ENCODE results near the gene GCFC2. TPM values are rescaled to one million over a fixed set of nuclear protein-coding genes. Genes with fewer than 3 reads are reported as not detected.

The GCFC2 gene
- polyA plus RNA-seq, 3 donors = 5.5 to 10.9 (median 9.0) TPM

DNA sequence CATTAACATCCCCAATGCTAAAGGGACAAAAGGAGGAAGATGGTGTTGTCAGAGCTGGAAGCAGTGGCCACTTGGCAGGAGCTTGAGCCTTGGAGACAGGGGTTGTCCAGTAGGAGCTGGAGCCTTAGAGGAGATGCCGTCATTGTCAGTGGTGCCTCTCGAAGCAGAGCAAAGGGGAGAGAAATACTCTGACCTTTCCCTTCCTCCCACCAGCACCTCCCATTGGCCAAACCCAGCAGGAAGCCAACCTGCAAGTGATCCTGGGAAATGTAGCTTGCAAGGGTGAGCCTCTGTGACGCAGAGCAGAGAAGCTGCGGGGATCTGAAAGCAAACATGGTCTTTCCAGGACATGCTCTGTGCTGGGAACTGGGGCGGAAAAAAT is 97.9 kb downstream of the GCFC2 start:
- H3K27ac ChIP-seq (ENCODE audit: low read depth in 1 of 2, low read length in 2 of 2) = no peak overlapping the region
- TF ChIP-seq, protein P1, sequence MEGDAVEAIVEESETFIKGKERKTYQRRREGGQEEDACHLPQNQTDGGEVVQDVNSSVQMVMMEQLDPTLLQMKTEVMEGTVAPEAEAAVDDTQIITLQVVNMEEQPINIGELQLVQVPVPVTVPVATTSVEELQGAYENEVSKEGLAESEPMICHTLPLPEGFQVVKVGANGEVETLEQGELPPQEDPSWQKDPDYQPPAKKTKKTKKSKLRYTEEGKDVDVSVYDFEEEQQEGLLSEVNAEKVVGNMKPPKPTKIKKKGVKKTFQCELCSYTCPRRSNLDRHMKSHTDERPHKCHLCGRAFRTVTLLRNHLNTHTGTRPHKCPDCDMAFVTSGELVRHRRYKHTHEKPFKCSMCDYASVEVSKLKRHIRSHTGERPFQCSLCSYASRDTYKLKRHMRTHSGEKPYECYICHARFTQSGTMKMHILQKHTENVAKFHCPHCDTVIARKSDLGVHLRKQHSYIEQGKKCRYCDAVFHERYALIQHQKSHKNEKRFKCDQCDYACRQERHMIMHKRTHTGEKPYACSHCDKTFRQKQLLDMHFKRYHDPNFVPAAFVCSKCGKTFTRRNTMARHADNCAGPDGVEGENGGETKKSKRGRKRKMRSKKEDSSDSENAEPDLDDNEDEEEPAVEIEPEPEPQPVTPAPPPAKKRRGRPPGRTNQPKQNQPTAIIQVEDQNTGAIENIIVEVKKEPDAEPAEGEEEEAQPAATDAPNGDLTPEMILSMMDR (IDR thresholded peaks at IDR 0.05) = no peak
- H4K20me1 ChIP-seq (ENCODE audit: insufficient read depth, low read length) = no peaks in the 10 kb centered on the region
- H3K9me3 Mint-ChIP-seq = peaks cover 0 to 3% (median 0%) of the 10 kb centered on the region in 7 donors
- H3K4me3 ChIP-seq (replicated peaks in 1 of 3; ENCODE audit: low read depth in 2 of 3, low read length in 3 of 3) = no peak overlapping the region
- 83% methylated on average over 2 of the region's 5 CpGs for WGBS (ENCODE audit: insufficient coverage)
- no peak overlapping the region for H3K4me2 ChIP-seq (replicated peaks; ENCODE audit: extremely low read depth, low read length, poor library complexity, severe bottlenecking)
- no peak for DNase-seq
- no peaks in the 10 kb centered on the region for H3K79me2 ChIP-seq (ENCODE audit: insufficient read depth, low read length)
- H3K4me1 Mint-ChIP-seq = peaks cover 3% of the 10 kb centered on the region
- peaks cover 18 to 25% (median 22%) of the 10 kb centered on the region in 3 donors for H3K27me3 Mint-ChIP-seq (ENCODE audit: low read depth in 3 of 3)
- no peaks in the 10 kb centered on the region for H3K36me3 ChIP-seq (replicated peaks in 1 of 2; ENCODE audit: control insufficient read depth in 1 of 2, insufficient read depth in 2 of 2, low read length in 2 of 2)
- peaks cover 11 to 16% of the 10 kb centered on the region in 2 donors for H3K27me3 ChIP-seq (ENCODE audit: control insufficient read depth in 2 of 2, insufficient read depth in 2 of 2, low read length in 2 of 2)
- no peaks in the 10 kb centered on the region for H3K4me1 ChIP-seq (ENCODE audit: control insufficient read depth in 1 of 2, insufficient read depth in 2 of 2, low read length in 2 of 2)
- H2AFZ ChIP-seq (ENCODE audit: insufficient read depth, low read depth, low read length, poor library complexity, severe bottlenecking) = no peak overlapping the region
- no peak overlapping the region for H3K4me3 Mint-ChIP-seq
- no peak overlapping the region for H3K9ac ChIP-seq (ENCODE audit: insufficient read depth, low read length, poor library complexity, severe bottlenecking)
- no peaks in the 10 kb centered on the region for H3K9me3 ChIP-seq (replicated peaks in 1 of 2; ENCODE audit: control insufficient read depth in 1 of 2, insufficient read depth in 1 of 2, low read length in 2 of 2)
- H3K27ac Mint-ChIP-seq = no peak overlapping the region
- H3K36me3 Mint-ChIP-seq = no peaks in the 10 kb centered on the region
- intact Hi-C loops (cut with micrococcal nuclease) = no loop called here

Small RNA genes lying within 50 kb of the gene (small RNA-seq; reads per million reads assigned to genes)
- not detected for gene RF00012 (ENCODE audit: insufficient read length, low read depth)

Other genes starting within 250 kb of the GCFC2 start
- gene EVA1A, start 150.0 kb downstream of the GCFC2 start, polyA plus RNA-seq = not detected
- 10 to 100 TPM in 2 of 3 donors, 1 to 10 TPM in 1; 4.5 to 25.0 (median 25.0) TPM for gene MRPL19, start 64.1 kb downstream of the GCFC2 start, polyA plus RNA-seq

All from CD14-positive monocyte (primary cell).